GM12891 (cell line): ENCODE results near the gene LATS1.

Source experiments
- PAX5 ChIP-seq: IDR thresholded peaks from 2 replicates; pipeline ENCODE4 v1.6.1; 2011; ENCODE audit warnings: low read length, moderate library complexity, mild to moderate bottlenecking; ENCODE audit not compliant: insufficient read depth, severe bottlenecking
- POLR2A ChIP-seq: IDR thresholded peaks from 2 replicates; pipeline ENCODE4 v1.6.1; 2011; ENCODE audit warnings: low read depth, low read length, control low read depth
- POLR2AphosphoS5 ChIP-seq: IDR thresholded peaks from 2 replicates; pipeline ENCODE4 v1.6.1; 2011; ENCODE audit warnings: low read depth, low read length, control low read depth
- POU2F2 ChIP-seq: IDR thresholded peaks from 2 replicates; pipeline ENCODE4 v1.6.1; 2011; ENCODE audit warnings: low read depth, mild to moderate bottlenecking, control low read depth, low read length, moderate library complexity
- SPI1 ChIP-seq: IDR thresholded peaks from 2 replicates; pipeline ENCODE4 v1.6.1; 2011; ENCODE audit warnings: low read depth, low read length, control low read depth
- TAF1 ChIP-seq: IDR thresholded peaks from 2 replicates; pipeline ENCODE4 v1.6.1; 2011; ENCODE audit warnings: low read depth, low read length, control low read depth

- TF ChIP-seq POLR2A = no peak
- no peak for TF ChIP-seq PAX5
- TF ChIP-seq TAF1 = no peak
- TF ChIP-seq POLR2AphosphoS5 = no peak
- no peak for TF ChIP-seq POU2F2
- no peak for TF ChIP-seq SPI1
These were observed 57.9 kb downstream of the LATS1 start for GRCh38 chr6:149660028-149660427.
